Nephron progenitor cell (in vitro differentiated cells): ENCODE measurements around the gene ITGB3.

Source experiments
- DNase-seq: peaks from one replicate; pipeline ENCODE4 v3.0.0; 2021
- H3K27ac Mint-ChIP-seq: 2 replicates; pipeline ENCODE4 v1.8.0; 2021; ENCODE audit warnings: mild to moderate bottlenecking, moderate library complexity, mixed read lengths
- H3K27me3 Mint-ChIP-seq: 2 replicates; pipeline ENCODE4 v1.8.0; 2021; ENCODE audit warnings: mild to moderate bottlenecking, low read depth, mixed read lengths; ENCODE audit not compliant: poor library complexity
- H3K36me3 Mint-ChIP-seq: 2 replicates; pipeline ENCODE4 v1.8.0; 2021; ENCODE audit warnings: low read depth, mixed read lengths
- H3K4me1 Mint-ChIP-seq: 2 replicates; pipeline ENCODE4 v1.8.0; 2021; ENCODE audit warnings: mixed read lengths
- H3K4me3 Mint-ChIP-seq: 2 replicates; pipeline ENCODE4 v1.8.0; 2021; ENCODE audit warnings: mild to moderate bottlenecking, moderate library complexity, mixed read lengths
- H3K9me3 Mint-ChIP-seq: 2 replicates; pipeline ENCODE4 v1.8.0; 2021; ENCODE audit warnings: mild to moderate bottlenecking, moderate library complexity, mixed read lengths
- CTCF ChIP-seq: fragments of 200-600 bp; sonication (generic); IDR thresholded peaks from 2 replicates; pipeline ENCODE4 v1.5.0; 2021; ENCODE audit warnings: antibody characterized with exemption

The ITGB3 gene

GRCh38 chr17:47285003-47285402, 31.4 kb downstream of the ITGB3 start:
- H3K9me3 Mint-ChIP-seq, result no peaks in the 10 kb centered on the region
- no peak overlapping the region for H3K4me3 Mint-ChIP-seq
- H3K36me3 Mint-ChIP-seq, result no peaks in the 10 kb centered on the region
- TF ChIP-seq CTCF, result no peak
- peaks cover 8% of the 10 kb centered on the region for H3K4me1 Mint-ChIP-seq
- no peak overlapping the region for H3K27ac Mint-ChIP-seq
- H3K27me3 Mint-ChIP-seq, result peaks cover 20% of the 10 kb centered on the region
- no peak for DNase-seq

GRCh38 chr17:47286198-47286914, 32.7 kb downstream of the ITGB3 start:
- TF ChIP-seq CTCF, result no peak
- Mint-ChIP-seq H3K27ac (no peak overlapping the region), H3K36me3 (no peaks in the 10 kb centered on the region), H3K27me3 (peaks cover 20% of the 10 kb centered on the region), H3K9me3 (no peaks in the 10 kb centered on the region), H3K4me1 (peaks cover 6% of the 10 kb centered on the region), H3K4me3 (no peak overlapping the region)
- no peak for DNase-seq

GRCh38 chr17:47287068-47287467, 33.4 kb downstream of the ITGB3 start:
- Mint-ChIP-seq H3K4me1 (peaks cover 8% of the 10 kb centered on the region), H3K4me3 (no peak overlapping the region), H3K27ac (no peak overlapping the region), H3K9me3 (no peaks in the 10 kb centered on the region), H3K36me3 (no peaks in the 10 kb centered on the region), H3K27me3 (peaks cover 20% of the 10 kb centered on the region)
- TF ChIP-seq CTCF, result no peak
- DNase-seq, result no peak

GRCh38 chr17:47287639-47288038, 34.0 kb downstream of the ITGB3 start:
- peaks cover 20% of the 10 kb centered on the region for H3K27me3 Mint-ChIP-seq
- no peak overlapping the region for H3K4me3 Mint-ChIP-seq
- H3K27ac Mint-ChIP-seq, result peak overlapping the region; percentile 41
- H3K9me3 Mint-ChIP-seq, result no peaks in the 10 kb centered on the region
- no peaks in the 10 kb centered on the region for H3K36me3 Mint-ChIP-seq
- DNase-seq, result no peak
- H3K4me1 Mint-ChIP-seq, result peaks cover 8% of the 10 kb centered on the region
- no peak for TF ChIP-seq CTCF

- peaks cover 8% of the 10 kb centered on the region for H3K4me1 Mint-ChIP-seq
- no peak for TF ChIP-seq CTCF
- DNase-seq, result no peak
- no peaks in the 10 kb centered on the region for H3K9me3 Mint-ChIP-seq
- H3K36me3 Mint-ChIP-seq, result no peaks in the 10 kb centered on the region
- no peak overlapping the region for H3K4me3 Mint-ChIP-seq
- peaks cover 16% of the 10 kb centered on the region for H3K27me3 Mint-ChIP-seq
- H3K27ac Mint-ChIP-seq, result no peak overlapping the region
These were observed 35.0 kb downstream of the ITGB3 start for GRCh38 chr17:47288531-47289116.

GRCh38 chr17:47289302-47289701, 35.7 kb downstream of the ITGB3 start:
- Mint-ChIP-seq H3K27ac (no peak overlapping the region), H3K27me3 (peaks cover 16% of the 10 kb centered on the region), H3K4me1 (peaks cover 8% of the 10 kb centered on the region), H3K9me3 (no peaks in the 10 kb centered on the region), H3K4me3 (no peak overlapping the region), H3K36me3 (no peaks in the 10 kb centered on the region)
- TF ChIP-seq CTCF, result no peak
- no peak for DNase-seq
